ENCODE data around the gene DNAH14.

DNA sequence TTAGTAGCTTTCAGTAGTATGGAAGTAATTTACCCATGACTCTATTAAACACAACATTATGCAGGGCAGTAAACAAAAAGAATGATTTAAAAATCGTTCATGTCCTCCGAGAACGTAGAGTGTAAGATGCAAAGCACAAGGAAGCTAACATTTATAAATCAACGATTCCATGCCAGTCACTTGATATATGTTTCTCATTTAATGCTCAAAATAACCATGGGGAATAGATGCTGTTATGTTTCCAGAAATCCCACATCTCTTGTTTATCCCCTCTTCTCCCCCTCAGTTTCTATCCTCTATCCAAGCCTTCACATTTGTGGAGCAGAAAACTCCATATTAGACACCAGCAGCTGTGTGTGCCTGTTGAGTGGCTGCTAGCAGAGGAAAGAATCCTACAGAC is 445.5 kb downstream of the DNAH14 start:
- TF ChIP-seq EGR1 (IDR thresholded peaks at IDR 0.05): no peak
- TF ChIP-seq, protein P1, sequence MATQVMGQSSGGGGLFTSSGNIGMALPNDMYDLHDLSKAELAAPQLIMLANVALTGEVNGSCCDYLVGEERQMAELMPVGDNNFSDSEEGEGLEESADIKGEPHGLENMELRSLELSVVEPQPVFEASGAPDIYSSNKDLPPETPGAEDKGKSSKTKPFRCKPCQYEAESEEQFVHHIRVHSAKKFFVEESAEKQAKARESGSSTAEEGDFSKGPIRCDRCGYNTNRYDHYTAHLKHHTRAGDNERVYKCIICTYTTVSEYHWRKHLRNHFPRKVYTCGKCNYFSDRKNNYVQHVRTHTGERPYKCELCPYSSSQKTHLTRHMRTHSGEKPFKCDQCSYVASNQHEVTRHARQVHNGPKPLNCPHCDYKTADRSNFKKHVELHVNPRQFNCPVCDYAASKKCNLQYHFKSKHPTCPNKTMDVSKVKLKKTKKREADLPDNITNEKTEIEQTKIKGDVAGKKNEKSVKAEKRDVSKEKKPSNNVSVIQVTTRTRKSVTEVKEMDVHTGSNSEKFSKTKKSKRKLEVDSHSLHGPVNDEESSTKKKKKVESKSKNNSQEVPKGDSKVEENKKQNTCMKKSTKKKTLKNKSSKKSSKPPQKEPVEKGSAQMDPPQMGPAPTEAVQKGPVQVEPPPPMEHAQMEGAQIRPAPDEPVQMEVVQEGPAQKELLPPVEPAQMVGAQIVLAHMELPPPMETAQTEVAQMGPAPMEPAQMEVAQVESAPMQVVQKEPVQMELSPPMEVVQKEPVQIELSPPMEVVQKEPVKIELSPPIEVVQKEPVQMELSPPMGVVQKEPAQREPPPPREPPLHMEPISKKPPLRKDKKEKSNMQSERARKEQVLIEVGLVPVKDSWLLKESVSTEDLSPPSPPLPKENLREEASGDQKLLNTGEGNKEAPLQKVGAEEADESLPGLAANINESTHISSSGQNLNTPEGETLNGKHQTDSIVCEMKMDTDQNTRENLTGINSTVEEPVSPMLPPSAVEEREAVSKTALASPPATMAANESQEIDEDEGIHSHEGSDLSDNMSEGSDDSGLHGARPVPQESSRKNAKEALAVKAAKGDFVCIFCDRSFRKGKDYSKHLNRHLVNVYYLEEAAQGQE (IDR thresholded peaks at IDR 0.05; ENCODE audit: low read depth): no peak
- TF ChIP-seq, protein P2, sequence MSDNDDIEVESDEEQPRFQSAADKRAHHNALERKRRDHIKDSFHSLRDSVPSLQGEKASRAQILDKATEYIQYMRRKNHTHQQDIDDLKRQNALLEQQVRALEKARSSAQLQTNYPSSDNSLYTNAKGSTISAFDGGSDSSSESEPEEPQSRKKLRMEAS (IDR thresholded peaks at IDR 0.05): no peak

Data from Ishikawa (cell line).